Thyroid gland (tissue), 4 donors: ENCODE measurements around the gene PGA4.
"Not testable (repeated sequence)": the region's sequence is repeated elsewhere in the genome, so short reads cannot be mapped to it uniquely, and the experiment has no call there.

Experiments used
- CTCF ChIP-seq, 6 experiments: fragments of 200-600 bp in 3 of 6; fragments of 450-650 bp in 3 of 6; sonication (generic) in 3 of 6; IDR thresholded peaks; one replicate each; pipeline ENCODE4 v1.5.1; 2016 to 2019; ENCODE audit warnings: antibody characterized with exemption in 6 of 6, mild to moderate bottlenecking in 2 of 6, inconsistent platforms in 1 of 6, moderate library complexity in 1 of 6
- POLR2A ChIP-seq, 2 donors: fragments of 450-650 bp; IDR thresholded peaks; one replicate each; pipeline ENCODE4 v1.6.1; 2017; ENCODE audit warnings: antibody characterized with exemption in 2 of 2, mild to moderate bottlenecking in 2 of 2, moderate library complexity in 1 of 2

GRCh38 chr11:61250796-61251765, 28.9 kb downstream of the PGA4 start:
- not testable (repeated sequence) for TF ChIP-seq POLR2A, CTCF (IDR thresholded peaks at IDR 0.05)
